NT2/D1 (cell line): ENCODE measurements around the gene PLXDC2.

Source experiments
- SUZ12 ChIP-seq: IDR thresholded peaks from 2 replicates; pipeline ENCODE4 v1.6.1; 2011; ENCODE audit not compliant: insufficient read length, insufficient read depth; ENCODE audit errors: extremely low read depth
- YY1 ChIP-seq: IDR thresholded peaks from 2 replicates; pipeline ENCODE4 v1.6.1; 2011; ENCODE audit not compliant: insufficient read length, insufficient read depth

- no peak for TF ChIP-seq SUZ12
- no peak for TF ChIP-seq YY1
Observed at GRCh38 chr10:20002657-20003056, 186.4 kb downstream of the PLXDC2 start.
